Measurements from ENCODE around the gene UBE3D.

DNA sequence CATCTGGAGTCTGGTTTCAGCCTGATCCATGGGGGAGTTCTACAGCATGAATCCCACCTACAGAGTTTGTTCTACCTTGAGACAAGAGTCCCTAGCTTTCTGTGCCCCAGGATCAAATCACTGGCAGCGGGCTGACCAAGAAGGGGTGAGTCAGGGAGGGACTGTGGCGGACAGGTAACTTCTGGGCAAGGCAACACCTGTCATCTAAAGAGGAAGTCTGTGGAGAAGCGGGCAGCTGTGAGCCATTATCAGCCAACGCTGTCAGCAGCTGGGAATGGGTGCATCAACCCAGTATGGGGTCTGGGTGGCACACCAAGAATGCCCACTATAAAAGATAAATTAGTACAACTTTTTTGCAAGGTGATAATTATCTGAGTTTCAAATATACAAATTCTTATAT is 45.9 kb downstream of the UBE3D start:
- TF ChIP-seq, protein P1, sequence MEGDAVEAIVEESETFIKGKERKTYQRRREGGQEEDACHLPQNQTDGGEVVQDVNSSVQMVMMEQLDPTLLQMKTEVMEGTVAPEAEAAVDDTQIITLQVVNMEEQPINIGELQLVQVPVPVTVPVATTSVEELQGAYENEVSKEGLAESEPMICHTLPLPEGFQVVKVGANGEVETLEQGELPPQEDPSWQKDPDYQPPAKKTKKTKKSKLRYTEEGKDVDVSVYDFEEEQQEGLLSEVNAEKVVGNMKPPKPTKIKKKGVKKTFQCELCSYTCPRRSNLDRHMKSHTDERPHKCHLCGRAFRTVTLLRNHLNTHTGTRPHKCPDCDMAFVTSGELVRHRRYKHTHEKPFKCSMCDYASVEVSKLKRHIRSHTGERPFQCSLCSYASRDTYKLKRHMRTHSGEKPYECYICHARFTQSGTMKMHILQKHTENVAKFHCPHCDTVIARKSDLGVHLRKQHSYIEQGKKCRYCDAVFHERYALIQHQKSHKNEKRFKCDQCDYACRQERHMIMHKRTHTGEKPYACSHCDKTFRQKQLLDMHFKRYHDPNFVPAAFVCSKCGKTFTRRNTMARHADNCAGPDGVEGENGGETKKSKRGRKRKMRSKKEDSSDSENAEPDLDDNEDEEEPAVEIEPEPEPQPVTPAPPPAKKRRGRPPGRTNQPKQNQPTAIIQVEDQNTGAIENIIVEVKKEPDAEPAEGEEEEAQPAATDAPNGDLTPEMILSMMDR (IDR thresholded peaks at IDR 0.05; ENCODE audit: insufficient read depth, low read depth, low read length), result no peak
- no peak for TF ChIP-seq EZH2 (IDR thresholded peaks at IDR 0.05; ENCODE audit: insufficient read depth, low read length)
